SJCRH30 (cell line): Measurements from ENCODE around the gene CHADL. TPM values are rescaled to one million over a fixed set of nuclear protein-coding genes. Genes with fewer than 3 reads are reported as not detected.
"Not testable (repeated sequence)": the region's sequence is repeated elsewhere in the genome, so short reads cannot be mapped to it uniquely, and the experiment has no call there.

Experiments used
- DNase-seq, 2 experiments: peaks; one replicate each; pipeline ENCODE4 v3.0.0-alpha.2; 2015 to 2020
- H3K27ac ChIP-seq: fragments of 250-450 bp; sonication (Bioruptor Pico); 2 replicates; pipeline ENCODE4 v1.5.1; 2020; ENCODE audit warnings: mild to moderate bottlenecking, moderate library complexity
- H3K27me3 ChIP-seq: fragments of 250-450 bp; sonication (Bioruptor Pico); 2 replicates; pipeline ENCODE4 v1.5.1; 2020; ENCODE audit warnings: mild to moderate bottlenecking, moderate library complexity
- H3K36me3 ChIP-seq: fragments of 250-450 bp; sonication (Bioruptor Pico); 2 replicates; pipeline ENCODE4 v1.5.1; 2020; ENCODE audit warnings: mild to moderate bottlenecking, moderate library complexity
- H3K4me1 ChIP-seq: fragments of 250-450 bp; sonication (Bioruptor Pico); 2 replicates; pipeline ENCODE4 v1.5.1; 2020; ENCODE audit warnings: mild to moderate bottlenecking, moderate library complexity
- H3K4me3 ChIP-seq: fragments of 250-450 bp; sonication (Bioruptor Pico); 2 replicates; pipeline ENCODE4 v1.5.1; 2020; ENCODE audit warnings: mild to moderate bottlenecking, moderate library complexity
- H3K9me3 ChIP-seq: fragments of 250-450 bp; sonication (Bioruptor Pico); replicated peaks from 2 replicates; pipeline ENCODE4 v1.5.1; 2020; ENCODE audit warnings: mild to moderate bottlenecking, moderate library complexity
- total RNA-seq: library from RNA; depleted of rRNA; stranded (reverse); fragments of >200 nt; shearing (Covaris generic); gene quantifications from 2 replicates; pipeline ENCODE4 v1.2.3, GENCODE V29; 2014

Gene CHADL
- total RNA-seq, 1 experiment from 2014 or later: 1.9 TPM

GRCh38 chr22:41263704-41264103 is 23.0 kb upstream of the CHADL start:
- DNase-seq: no peak
- Histone ChIP-seq H3K36me3 (peaks cover 63% of the 10 kb centered on the region), H3K4me3 (no peak overlapping the region), H3K4me1 (no peaks in the 10 kb centered on the region), H3K9me3 (no peaks in the 10 kb centered on the region), H3K27ac (no peak overlapping the region), H3K27me3 (no peaks in the 10 kb centered on the region)

GRCh38 chr22:41262250-41262765 is 21.6 kb upstream of the CHADL start:
- Histone ChIP-seq H3K9me3 (no peaks in the 10 kb centered on the region), H3K27ac (no peak overlapping the region), H3K4me3 (no peak overlapping the region), H3K27me3 (no peaks in the 10 kb centered on the region), H3K36me3 (peaks cover 54% of the 10 kb centered on the region), H3K4me1 (no peaks in the 10 kb centered on the region)
- no peak for DNase-seq

GRCh38 chr22:41261541-41262249 is 21.0 kb upstream of the CHADL start:
- Histone ChIP-seq H3K4me3 (no peak overlapping the region), H3K36me3 (peaks cover 58% of the 10 kb centered on the region)
- no peak for DNase-seq

GRCh38 chr22:41260871-41261270 is 20.1 kb upstream of the CHADL start:
- Histone ChIP-seq H3K27ac (no peak overlapping the region), H3K4me3 (no peak overlapping the region), H3K4me1 (no peaks in the 10 kb centered on the region), H3K27me3 (no peaks in the 10 kb centered on the region), H3K36me3 (peaks cover 58% of the 10 kb centered on the region), H3K9me3 (no peaks in the 10 kb centered on the region)
- no peak for DNase-seq

More at GRCh38 chr22:41261541-41262249, 21.0 kb upstream of the CHADL start:
- Histone ChIP-seq H3K4me1 (no peaks in the 10 kb centered on the region), H3K9me3 (no peaks in the 10 kb centered on the region), H3K27ac (no peak overlapping the region), H3K27me3 (no peaks in the 10 kb centered on the region)

GRCh38 chr22:41259756-41260155 is 19.0 kb upstream of the CHADL start:
- peaks cover 55% of the 10 kb centered on the region for H3K36me3 ChIP-seq
- not testable (repeated sequence) for H3K9me3 ChIP-seq, DNase-seq, H3K27me3 ChIP-seq, H3K4me3 ChIP-seq, H3K27ac ChIP-seq, H3K4me1 ChIP-seq

GRCh38 chr22:41257696-41258095 is 17.0 kb upstream of the CHADL start:
- Histone ChIP-seq H3K4me1 (no peaks in the 10 kb centered on the region), H3K36me3 (peaks cover 38% of the 10 kb centered on the region)

GRCh38 chr22:41256254-41257253 is 15.8 kb upstream of the CHADL start:
- no peaks in the 10 kb centered on the region for H3K4me1 ChIP-seq
- peaks cover 30% of the 10 kb centered on the region for H3K36me3 ChIP-seq
- no peaks in the 10 kb centered on the region for H3K27me3 ChIP-seq
- no peak overlapping the region for H3K4me3 ChIP-seq
- H3K9me3 ChIP-seq: no peaks in the 10 kb centered on the region
- DNase-seq: no peak
- no peak overlapping the region for H3K27ac ChIP-seq

More at GRCh38 chr22:41257696-41258095, 17.0 kb upstream of the CHADL start:
- no peak overlapping the region for H3K27ac ChIP-seq
- no peak overlapping the region for H3K4me3 ChIP-seq
- H3K27me3 ChIP-seq: no peaks in the 10 kb centered on the region
- no peaks in the 10 kb centered on the region for H3K9me3 ChIP-seq
- DNase-seq: no peak

GRCh38 chr22:41254230-41254629 is 13.5 kb upstream of the CHADL start:
- Histone ChIP-seq H3K4me3 (no peak overlapping the region), H3K9me3 (no peaks in the 10 kb centered on the region), H3K27me3 (no peaks in the 10 kb centered on the region), H3K36me3 (peaks cover 21% of the 10 kb centered on the region), H3K4me1 (no peaks in the 10 kb centered on the region), H3K27ac (no peak overlapping the region)
- no peak for DNase-seq

- DNase-seq: no peak
- Histone ChIP-seq H3K36me3 (peaks cover 19% of the 10 kb centered on the region; the same call in 1 of the 2 replicates), H3K27ac (no peak overlapping the region), H3K4me1 (no peaks in the 10 kb centered on the region), H3K27me3 (no peaks in the 10 kb centered on the region), H3K9me3 (no peaks in the 10 kb centered on the region), H3K4me3 (no peak overlapping the region)
Measured at GRCh38 chr22:41252365-41252764, 11.6 kb upstream of the CHADL start.

GRCh38 chr22:41250127-41250526 is 9.4 kb upstream of the CHADL start:
- Histone ChIP-seq H3K4me1 (no peaks in the 10 kb centered on the region), H3K4me3 (no peak overlapping the region), H3K36me3 (peaks cover 14% of the 10 kb centered on the region; the same call in 1 of the 2 replicates), H3K9me3 (no peaks in the 10 kb centered on the region), H3K27me3 (no peaks in the 10 kb centered on the region), H3K27ac (no peak overlapping the region)
- no peak for DNase-seq

- no peak overlapping the region for H3K4me3 ChIP-seq
- no peaks in the 10 kb centered on the region for H3K4me1 ChIP-seq
- no peaks in the 10 kb centered on the region for H3K27me3 ChIP-seq
- no peaks in the 10 kb centered on the region for H3K9me3 ChIP-seq
- H3K27ac ChIP-seq: no peak overlapping the region
- peaks cover 14% of the 10 kb centered on the region; the same call in 1 of the 2 replicates for H3K36me3 ChIP-seq
- DNase-seq: no peak
Measured at GRCh38 chr22:41249442-41249841, 8.7 kb upstream of the CHADL start.

GRCh38 chr22:41248758-41249157 is 8.0 kb upstream of the CHADL start:
- Histone ChIP-seq H3K27ac (no peak overlapping the region), H3K36me3 (peaks cover 14% of the 10 kb centered on the region; the same call in 1 of the 2 replicates), H3K9me3 (no peaks in the 10 kb centered on the region), H3K4me3 (no peak overlapping the region), H3K27me3 (no peaks in the 10 kb centered on the region), H3K4me1 (no peaks in the 10 kb centered on the region)
- DNase-seq: no peak

GRCh38 chr22:41248314-41248713 is 7.6 kb upstream of the CHADL start:
- Histone ChIP-seq H3K9me3 (no peaks in the 10 kb centered on the region), H3K27ac (no peak overlapping the region), H3K36me3 (peaks cover 14% of the 10 kb centered on the region; the same call in 1 of the 2 replicates), H3K4me3 (no peak overlapping the region), H3K4me1 (no peaks in the 10 kb centered on the region), H3K27me3 (no peaks in the 10 kb centered on the region)
- no peak for DNase-seq

GRCh38 chr22:41247703-41248102 is 7.0 kb upstream of the CHADL start:
- no peak overlapping the region for H3K4me3 ChIP-seq
- H3K9me3 ChIP-seq: no peaks in the 10 kb centered on the region
- H3K27me3 ChIP-seq: no peaks in the 10 kb centered on the region
- no peak overlapping the region for H3K27ac ChIP-seq
- H3K4me1 ChIP-seq: no peaks in the 10 kb centered on the region
- no peak for DNase-seq
- peaks cover 14% of the 10 kb centered on the region; the same call in 1 of the 2 replicates for H3K36me3 ChIP-seq
